Small intestine (tissue), 7 donors: ENCODE measurements around the gene SLC25A13. TPM values are rescaled to one million over a fixed set of nuclear protein-coding genes. Genes with fewer than 3 reads are reported as not detected.

ENCODE experiments used
- DNase-seq, 2 donors: peaks; one replicate each; pipeline versions ENCODE4 v3.0.0 to v3.0.0-alpha.2; 2013
- FAIRE-seq: peaks from 2 replicates; lab custom pipeline; 2012; peaks lifted over from hg19 to GRCh38; lab: Jason Lieb, UNC
- H3K27ac ChIP-seq, 3 donors: one replicate each; pipeline ENCODE4 v1.5.1; 2013; ENCODE audit warnings: low read length in 2 of 3, mild to moderate bottlenecking in 2 of 3, control low read depth in 1 of 3, inconsistent platforms in 1 of 3, low read depth in 1 of 3, moderate library complexity in 1 of 3
- H3K27me3 ChIP-seq, 3 donors: one replicate each; pipeline ENCODE4 v1.6.1; 2013; ENCODE audit warnings: low read length in 3 of 3, inconsistent platforms in 1 of 3; ENCODE audit not compliant: control insufficient read depth in 3 of 3, insufficient read depth in 3 of 3
- H3K36me3 ChIP-seq, 3 donors: one replicate each; pipeline ENCODE4 v1.6.1; 2013; ENCODE audit warnings: low read length in 3 of 3, inconsistent platforms in 1 of 3, low read depth in 1 of 3, mild to moderate bottlenecking in 1 of 3, moderate library complexity in 1 of 3; ENCODE audit not compliant: control insufficient read depth in 3 of 3, insufficient read depth in 2 of 3
- H3K4me1 ChIP-seq, 3 donors: one replicate each; pipeline ENCODE4 v1.6.1; 2013; ENCODE audit warnings: low read length in 2 of 3, inconsistent platforms in 1 of 3, low read depth in 1 of 3, mild to moderate bottlenecking in 1 of 3, moderate library complexity in 1 of 3; ENCODE audit not compliant: control insufficient read depth in 3 of 3, insufficient read depth in 2 of 3
- H3K4me3 ChIP-seq, 3 donors: one replicate each; pipeline ENCODE4 v1.5.1; 2013; ENCODE audit warnings: low read length in 3 of 3, control low read depth in 1 of 3, inconsistent platforms in 1 of 3, low read depth in 1 of 3, mild to moderate bottlenecking in 1 of 3, moderate library complexity in 1 of 3
- H3K9me3 ChIP-seq, 2 donors: one replicate each; pipeline ENCODE4 v1.6.1; 2013; ENCODE audit warnings: low read depth in 1 of 2, low read length in 1 of 2; ENCODE audit not compliant: control insufficient read depth in 2 of 2, insufficient read depth in 1 of 2
- WGBS, 3 donors: extraction: QIAGEN DNeasy Blood & Tissue Kit; methylation state at CpG; one replicate each; pipeline ENCODE4 v1.1.7; 2013; 5-methylcytosine and 5-hydroxymethylcytosine counted together
- polyA plus RNA-seq, 4 donors: library from polyadenylated mRNA; stranded (reverse) in 3 of 4; unstranded in 1 of 4; fragments of 200-250 nt in 3 of 4; fragments of 120-200 nt in 1 of 4; gene quantifications; one replicate each; pipeline versions ENCODE4 v1.2.1 to v1.2.3, GENCODE V29; 2013
- donor health status: healthy with polysubstance abuse.
- donor health status: control.
- donor health status: control.
- donor health status: Bipolar disorder and iron deficiency.
- donor health status: healthy.

Gene SLC25A13
- polyA plus RNA-seq, 4 donors = 25.9 to 49.0 (median 39.4) TPM

GRCh38 chr7:96080027-96080426 lies 241.9 kb downstream of the SLC25A13 start:
- DNase-seq (no peak), FAIRE-seq (no peak)
- no peak overlapping the region for H3K4me3 ChIP-seq
- 80 to 89% (median 81%) methylated on average over 6 of the region's 6 CpGs for WGBS, 3 donors
- H3K4me1 ChIP-seq = peaks cover 0 to 5% (median 4%) of the 10 kb centered on the region in 3 donors
- peaks cover 0 to 20% (median 8%) of the 10 kb centered on the region in 3 donors for H3K27me3 ChIP-seq
- H3K9me3 ChIP-seq = no peaks in the 10 kb centered on the region
- H3K36me3 ChIP-seq = no peaks in the 10 kb centered on the region
- H3K27ac ChIP-seq = no peak overlapping the region

GRCh38 chr7:96076350-96076707 lies 245.6 kb downstream of the SLC25A13 start:
- WGBS, 3 donors = 8 to 14% (median 8%) methylated on average over 10 of the region's 10 CpGs
- Histone ChIP-seq H3K27ac (no peak overlapping the region), H3K4me3 (peak overlapping the region in 2 of 3 donors; percentile 43 to 47), H3K36me3 (no peaks in the 10 kb centered on the region), H3K27me3 (peaks cover 0 to 20% (median 6%) of the 10 kb centered on the region in 3 donors), H3K9me3 (no peaks in the 10 kb centered on the region), H3K4me1 (peaks cover 0 to 5% (median 4%) of the 10 kb centered on the region in 3 donors)
- DNase-seq = no peak
- no peak for FAIRE-seq

- 2% methylated on average over 47 of the region's 47 CpGs for WGBS, 3 donors
- Histone ChIP-seq H3K27ac (no peak overlapping the region), H3K4me3 (peak overlapping the region in 2 of 3 donors; percentile 43 to 47), H3K27me3 (peaks cover 0 to 20% (median 6%) of the 10 kb centered on the region in 3 donors), H3K4me1 (peaks cover 0 to 5% (median 4%) of the 10 kb centered on the region in 3 donors), H3K9me3 (no peaks in the 10 kb centered on the region), H3K36me3 (no peaks in the 10 kb centered on the region)
- FAIRE-seq (no peak), DNase-seq (peak; percentile 50 to 53)
Observed at GRCh38 chr7:96075510-96076349, 246.2 kb downstream of the SLC25A13 start.

GRCh38 chr7:96074871-96075270 lies 247.0 kb downstream of the SLC25A13 start:
- peaks cover 0 to 5% (median 4%) of the 10 kb centered on the region in 3 donors for H3K4me1 ChIP-seq
- H3K27ac ChIP-seq = no peak overlapping the region
- no peak overlapping the region for H3K4me3 ChIP-seq
- 59 to 81% (median 70%) methylated on average over 1 of the region's 1 CpG for WGBS, 3 donors
- DNase-seq (no peak), FAIRE-seq (no peak)
- peaks cover 0 to 16% (median 6%) of the 10 kb centered on the region in 3 donors for H3K27me3 ChIP-seq
- H3K9me3 ChIP-seq = no peaks in the 10 kb centered on the region
- no peaks in the 10 kb centered on the region for H3K36me3 ChIP-seq
